NCI-H1930 (cell line): ENCODE data around the gene OR2F2.

Experiments used
- DNase-seq, 2 experiments: peaks; one replicate each; lab custom pipeline; 2025; lab: John Stamatoyannopoulos, UW

OR2F2 gene

GRCh38 chr7:143914938-143915652, 19.9 kb upstream of the OR2F2 start:
- DNase-seq = no peak

GRCh38 chr7:143924851-143925250, 10.2 kb upstream of the OR2F2 start:
- no peak for DNase-seq

DNA sequence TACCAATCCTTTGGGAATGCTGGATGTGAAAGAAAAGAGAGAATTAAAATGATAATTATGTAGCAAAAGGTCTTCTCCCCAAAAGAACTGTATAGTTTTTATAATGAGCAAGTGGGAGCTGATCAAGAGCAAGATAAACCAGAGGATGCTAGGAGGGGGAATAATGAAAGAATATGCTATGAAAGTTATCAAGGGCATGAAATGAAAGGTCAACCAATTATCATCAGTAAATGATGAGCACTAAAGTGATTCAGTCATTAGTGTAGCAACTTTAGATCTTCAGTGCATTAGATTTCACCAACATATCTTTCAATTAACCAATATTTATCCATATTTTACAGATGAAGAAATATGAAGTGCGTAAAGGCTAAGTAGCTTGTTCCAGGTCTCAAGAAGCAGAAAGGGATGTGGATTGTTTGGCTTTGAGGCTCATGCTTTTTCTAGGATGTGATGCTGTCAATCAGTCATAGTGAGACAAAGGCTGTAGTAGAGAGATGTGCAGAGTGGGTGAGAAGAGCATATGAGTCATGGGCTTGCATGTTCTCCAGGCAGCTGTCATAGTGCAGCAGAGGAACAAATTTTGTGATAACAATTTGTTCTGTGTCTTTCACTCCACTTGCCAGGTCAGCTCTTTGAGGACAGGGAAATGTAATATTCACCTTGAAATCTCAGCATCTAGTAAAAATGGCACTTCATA, 5.7 kb upstream of the OR2F2 start:
- no peak for DNase-seq

DNA sequence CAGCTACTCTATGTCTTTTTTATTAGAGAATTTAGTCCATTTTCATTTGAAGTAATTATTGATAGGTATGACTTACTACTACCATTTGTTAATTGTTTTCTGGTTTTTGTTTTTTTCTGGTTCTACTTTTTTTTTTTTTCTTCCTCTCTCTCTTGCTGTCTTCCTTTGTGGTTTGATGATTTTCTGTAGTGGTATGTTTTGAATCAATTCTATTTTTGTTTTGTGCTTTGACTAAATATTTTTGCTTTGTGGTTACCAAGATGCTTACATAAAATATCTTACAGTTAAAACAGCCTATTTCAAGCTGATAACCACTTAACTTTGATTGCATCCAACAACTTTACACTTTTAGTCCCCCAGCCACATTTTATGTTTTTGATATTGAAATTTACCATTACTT, 3.3 kb upstream of the OR2F2 start:
- DNase-seq = no peak

DNA sequence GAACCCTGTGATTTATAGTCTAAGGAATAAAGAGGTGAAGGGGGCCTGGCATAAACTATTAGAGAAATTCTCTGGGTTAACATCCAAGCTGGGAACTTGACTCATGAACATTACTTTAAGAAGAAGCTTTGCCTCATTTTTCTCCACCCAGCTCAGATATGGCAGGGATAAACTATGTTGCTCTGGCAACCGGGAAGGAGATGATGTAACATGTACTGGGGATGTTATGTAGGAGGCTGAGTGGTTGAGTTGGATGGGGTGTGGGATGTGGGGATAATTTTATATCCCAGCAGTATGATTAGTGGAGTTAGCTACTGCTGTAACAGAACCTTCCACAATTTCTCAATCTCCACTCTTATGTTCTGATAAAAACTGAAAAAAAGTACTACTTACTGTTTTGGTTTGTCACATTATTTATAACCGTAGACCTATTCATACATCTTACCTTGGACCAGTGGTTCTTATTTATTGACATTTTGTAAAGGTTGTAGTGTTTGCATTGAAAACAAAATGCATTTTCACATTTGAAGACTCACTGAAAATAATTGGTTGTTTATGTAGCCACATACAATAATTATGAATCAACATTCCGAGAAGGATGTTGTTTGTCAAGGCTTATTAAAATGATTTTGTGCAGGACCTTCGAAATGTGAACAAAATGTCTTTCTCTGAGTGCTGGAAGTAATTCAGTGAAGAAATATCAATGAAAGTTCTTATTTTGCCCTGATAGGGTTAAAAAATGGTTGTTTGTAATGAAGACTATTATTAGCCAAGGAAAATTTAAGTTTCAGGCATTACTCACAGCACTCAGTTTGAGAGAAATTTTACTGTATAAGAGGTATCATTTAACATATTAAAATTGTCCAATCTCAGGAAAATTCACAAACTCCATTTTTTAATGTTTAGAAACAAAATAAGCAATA, 1.3 kb downstream of the OR2F2 start:
- DNase-seq = no peak

- no peak for DNase-seq
These were observed 3.6 kb downstream of the OR2F2 start for GRCh38 chr7:143938379-143939243.

GRCh38 chr7:143945423-143945822, 10.4 kb downstream of the OR2F2 start:
- no peak for DNase-seq

- no peak for DNase-seq
These were observed 12.1 kb downstream of the OR2F2 start for GRCh38 chr7:143947111-143947510.

GRCh38 chr7:143948733-143949132, 13.7 kb downstream of the OR2F2 start:
- no peak for DNase-seq

- no peak for DNase-seq
These were observed 18.4 kb downstream of the OR2F2 start for GRCh38 chr7:143953421-143953820.

DNA sequence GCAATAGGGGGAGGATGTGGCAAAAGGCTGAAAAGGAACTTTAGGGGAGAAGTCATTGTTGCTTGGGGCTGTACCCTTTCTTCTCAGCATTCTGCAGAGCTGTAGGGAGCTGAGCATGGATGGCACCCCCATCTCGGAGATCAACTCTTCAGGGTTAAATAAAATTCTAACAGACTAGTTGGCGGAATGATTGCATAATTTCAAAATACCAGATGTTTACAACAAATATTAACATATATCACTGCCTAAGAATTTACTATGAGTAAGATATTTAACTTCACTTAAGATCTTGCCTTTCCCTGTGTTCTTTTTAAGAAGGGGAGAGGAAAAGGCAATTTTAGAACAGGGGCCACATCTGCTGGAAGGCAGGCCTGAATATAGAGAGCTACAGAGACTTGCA, 19.1 kb downstream of the OR2F2 start:
- DNase-seq = no peak

- DNase-seq = no peak
These were observed 19.5 kb downstream of the OR2F2 start, which contains the start of gene OR2F1 for GRCh38 chr7:143954544-143954943. TSS of gene OR2F1 (plus strand) at chr7:143954844. CDS start at chr7:143959971, 5,127 bp downstream.

- no peak for DNase-seq
These were observed 23.7 kb downstream of the OR2F2 start for GRCh38 chr7:143958781-143959180.

DNA sequence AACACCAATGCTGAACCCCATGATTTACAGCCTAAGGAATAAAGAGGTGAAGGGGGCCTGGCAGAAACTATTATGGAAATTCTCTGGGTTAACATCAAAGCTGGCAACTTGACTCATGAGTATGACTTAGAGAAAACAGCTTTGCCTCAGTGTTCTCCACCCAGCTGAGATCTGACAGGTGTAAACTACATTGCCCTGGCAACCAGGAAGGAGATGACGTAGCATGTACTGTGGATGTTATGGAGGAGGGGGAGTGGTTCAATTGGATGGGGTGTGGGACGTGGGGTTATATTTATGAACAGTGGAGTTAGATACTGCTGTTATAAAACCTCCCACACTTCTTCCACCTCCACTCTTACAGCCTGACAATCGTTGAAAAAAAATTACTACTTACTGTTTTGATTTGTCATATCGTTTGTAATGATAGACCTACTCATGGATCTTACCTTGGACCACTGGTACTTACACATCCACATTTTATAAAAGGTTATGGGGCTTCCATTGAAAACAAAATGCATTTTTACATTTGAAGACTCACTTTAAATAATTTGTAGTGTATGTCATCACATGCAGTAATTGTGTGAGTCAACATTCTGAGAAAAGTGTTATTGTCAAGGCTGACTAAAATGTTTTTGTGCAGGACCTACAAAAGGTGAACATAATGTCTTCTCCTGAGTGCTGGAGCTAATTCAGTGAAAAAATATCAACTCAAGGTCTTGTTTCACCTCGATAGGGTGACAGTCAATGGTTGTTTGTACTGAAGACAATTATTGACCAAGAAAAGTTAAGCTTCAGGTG, 26.0 kb downstream of the OR2F2 start:
- no peak for DNase-seq

GRCh38 chr7:143965280-143965679, 30.2 kb downstream of the OR2F2 start:
- DNase-seq = no peak

DNA sequence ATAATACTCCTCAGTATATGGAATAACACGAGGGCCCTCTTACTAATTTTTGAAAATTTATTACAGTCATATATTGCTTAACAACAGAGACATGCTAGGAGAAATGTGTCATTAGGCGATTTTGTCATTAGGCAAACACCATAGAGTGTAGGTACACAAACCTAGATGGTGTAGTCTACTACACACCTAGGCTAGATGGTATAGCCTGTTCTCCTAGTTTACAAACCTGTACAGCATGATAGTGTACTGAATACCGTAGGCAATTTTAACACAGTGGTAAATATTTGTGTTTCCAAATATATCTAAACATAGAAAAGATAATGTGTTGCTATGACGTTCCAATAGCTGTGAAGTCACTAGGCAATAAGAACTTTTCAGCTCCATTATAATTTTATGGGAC, 32.4 kb downstream of the OR2F2 start:
- DNase-seq = no peak

- no peak for DNase-seq
These were observed 38.9 kb downstream of the OR2F2 start for GRCh38 chr7:143973870-143974416.

DNA sequence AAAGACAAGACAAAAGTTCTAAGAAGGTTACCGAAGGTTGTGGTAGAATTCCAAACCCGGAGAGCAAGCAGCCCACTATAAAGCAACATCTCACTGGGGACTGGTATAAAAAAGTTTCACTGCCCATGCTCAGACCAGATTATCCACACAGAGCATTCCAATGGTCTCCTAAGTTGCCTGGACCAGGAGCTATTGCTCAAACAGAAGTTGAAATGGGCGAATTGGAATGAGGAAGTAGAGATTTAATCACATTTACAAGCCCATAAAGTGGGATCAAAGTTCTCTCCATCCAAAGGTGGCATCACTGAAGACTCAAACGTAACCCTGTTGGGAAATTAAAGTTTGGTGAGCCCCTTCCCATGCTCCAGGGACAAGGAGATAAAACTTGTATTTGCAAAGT, 39.4 kb downstream of the OR2F2 start:
- DNase-seq = no peak

- DNase-seq = no peak
These were observed 40.6 kb downstream of the OR2F2 start for GRCh38 chr7:143975617-143976016.

DNA sequence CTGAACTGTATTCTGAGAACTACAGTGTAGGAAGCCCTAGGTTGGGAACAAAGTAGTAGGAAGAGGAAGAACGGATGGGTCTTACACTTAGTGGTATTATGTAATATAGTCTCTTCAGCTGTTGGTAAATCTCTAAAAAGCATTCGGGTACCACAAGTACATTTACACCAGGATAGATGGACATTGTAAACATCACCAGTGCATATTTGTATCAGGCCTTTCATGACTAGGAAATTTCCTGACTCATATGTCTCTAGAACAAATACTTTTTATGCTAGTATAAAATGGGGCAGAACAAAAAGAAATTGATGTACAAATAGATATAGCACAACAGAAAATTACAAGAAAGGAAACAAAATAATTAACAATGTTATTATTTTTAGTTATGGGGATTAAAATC, 43.6 kb downstream of the OR2F2 start:
- no peak for DNase-seq
